CD14-positive monocyte (primary cell): ENCODE results near the gene IL1B. TPM values are rescaled to one million over a fixed set of nuclear protein-coding genes. Genes with fewer than 3 reads are reported as not detected.

Experiments
- DNase-seq, 3 donors: peaks; one replicate each; pipeline ENCODE4 v3.0.0-alpha.2; 2011 to 2022
- H2AFZ ChIP-seq: 2 replicates; pipeline ENCODE4 v1.6.0; 2012; ENCODE audit warnings: mild to moderate bottlenecking, low read depth, low read length, inconsistent platforms; ENCODE audit not compliant: insufficient read depth, poor library complexity, severe bottlenecking
- H3K27ac ChIP-seq, 2 donors: 1 replicate in 1 of 2; 2 replicates in 1 of 2; pipeline ENCODE4 v1.5.1; 2012 to 2013; ENCODE audit warnings: low read length in 2 of 2, control low read depth in 1 of 2, inconsistent platforms in 1 of 2, low read depth in 1 of 2, mild to moderate bottlenecking in 1 of 2
- H3K27me3 ChIP-seq, 2 donors: one replicate each; pipeline versions ENCODE4 v1.6.0 to v1.6.1; 2011 to 2013; ENCODE audit warnings: low read length in 2 of 2; ENCODE audit not compliant: control insufficient read depth in 2 of 2, insufficient read depth in 2 of 2
- H3K36me3 ChIP-seq, 2 donors: replicated peaks in 1 of 2; 1 replicate in 1 of 2; 2 replicates in 1 of 2; pipeline versions ENCODE4 v1.5.1 to v1.6.1; 2012 to 2013; ENCODE audit warnings: low read length in 2 of 2, control low read depth in 1 of 2, inconsistent platforms in 1 of 2, mild to moderate bottlenecking in 1 of 2; ENCODE audit not compliant: insufficient read depth in 2 of 2, control insufficient read depth in 1 of 2
- H3K4me1 ChIP-seq, 2 donors: 1 replicate in 1 of 2; 2 replicates in 1 of 2; pipeline versions ENCODE4 v1.5.1 to v1.6.1; 2012 to 2013; ENCODE audit warnings: low read length in 2 of 2, control low read depth in 1 of 2, inconsistent platforms in 1 of 2, mild to moderate bottlenecking in 1 of 2, moderate library complexity in 1 of 2; ENCODE audit not compliant: insufficient read depth in 2 of 2, control insufficient read depth in 1 of 2
- H3K4me2 ChIP-seq: replicated peaks from 2 replicates; pipeline ENCODE3; 2012; ENCODE audit warnings: low read length, moderate library complexity, mild to moderate bottlenecking; ENCODE audit not compliant: poor library complexity, severe bottlenecking; ENCODE audit errors: extremely low read depth
- H3K4me3 ChIP-seq, 3 experiments: fragments of 200-600 bp in 1 of 3; sonication (generic) in 1 of 3; replicated peaks in 1 of 3; 1 replicate in 2 of 3; 2 replicates in 1 of 3; pipeline ENCODE4 v1.5.1; 2011 to 2013; ENCODE audit warnings: low read length in 3 of 3, mild to moderate bottlenecking in 3 of 3, control low read depth in 2 of 3, low read depth in 2 of 3, inconsistent platforms in 1 of 3, moderate library complexity in 1 of 3
- H3K79me2 ChIP-seq: 2 replicates; pipeline ENCODE4 v1.6.0; 2012; ENCODE audit warnings: mild to moderate bottlenecking, control low read depth, inconsistent platforms, low read length, moderate library complexity; ENCODE audit not compliant: insufficient read depth
- H3K9ac ChIP-seq: 2 replicates; pipeline ENCODE4 v1.6.0; 2017; ENCODE audit warnings: low read length, mild to moderate bottlenecking; ENCODE audit not compliant: insufficient read depth, poor library complexity, severe bottlenecking
- H3K9me3 ChIP-seq, 2 donors: replicated peaks in 1 of 2; 1 replicate in 1 of 2; 2 replicates in 1 of 2; pipeline versions ENCODE4 v1.5.1 to v1.6.1; 2012 to 2013; ENCODE audit warnings: low read length in 2 of 2, control low read depth in 1 of 2; ENCODE audit not compliant: control insufficient read depth in 1 of 2, insufficient read depth in 1 of 2
- H4K20me1 ChIP-seq: 2 replicates; pipeline ENCODE4 v1.6.0; 2012; ENCODE audit warnings: mild to moderate bottlenecking, low read length, control low read depth, moderate library complexity; ENCODE audit not compliant: insufficient read depth
- H3K27ac Mint-ChIP-seq, 7 donors: one replicate each; pipeline ENCODE4 v1.8.0; 2020; ENCODE audit warnings: mild to moderate bottlenecking in 7 of 7, mixed read lengths in 7 of 7, moderate library complexity in 6 of 7, inconsistent platforms in 2 of 7
- H3K27me3 Mint-ChIP-seq, 3 donors: one replicate each; pipeline ENCODE4 v1.8.0; 2021 to 2022; ENCODE audit warnings: low read depth in 3 of 3, mild to moderate bottlenecking in 3 of 3, mixed read lengths in 3 of 3, moderate library complexity in 3 of 3, inconsistent platforms in 1 of 3
- H3K36me3 Mint-ChIP-seq, 2 donors: one replicate each; pipeline ENCODE4 v1.8.0; 2020; ENCODE audit warnings: mixed read lengths in 2 of 2, inconsistent platforms in 1 of 2, mild to moderate bottlenecking in 1 of 2
- H3K4me1 Mint-ChIP-seq: one replicate; pipeline ENCODE4 v1.8.0; 2020; ENCODE audit warnings: mild to moderate bottlenecking, mixed read lengths
- H3K4me3 Mint-ChIP-seq, 2 donors: one replicate each; pipeline ENCODE4 v1.8.0; 2020; ENCODE audit warnings: mild to moderate bottlenecking in 2 of 2, mixed read lengths in 2 of 2, moderate library complexity in 1 of 2
- H3K9me3 Mint-ChIP-seq, 7 donors: one replicate each; pipeline ENCODE4 v1.8.0; 2020 to 2022; ENCODE audit warnings: mixed read lengths in 7 of 7, mild to moderate bottlenecking in 6 of 7, moderate library complexity in 6 of 7, inconsistent platforms in 2 of 7
- CTCF ChIP-seq: fragments of 200-600 bp; IDR thresholded peaks from one replicate; pipeline ENCODE4 v1.8.0; 2022; ENCODE audit warnings: antibody characterized with exemption, mild to moderate bottlenecking
- WGBS: methylation state at CpG from one replicate; pipeline ENCODE4 v1.1.5; 2013; ENCODE audit warnings: missing lambda C conversion rate; ENCODE audit not compliant: insufficient coverage; 5-methylcytosine and 5-hydroxymethylcytosine counted together
- intact Hi-C, 2 donors: fragments of 100-400 bp; cut with micrococcal nuclease; formaldehyde crosslinking; loops; one replicate each; pipeline versions ENCODE4 v1.15.0 to v1.15.1; 2023
- polyA plus RNA-seq, 3 donors: library from polyadenylated mRNA; depleted of rRNA in 1 of 3; unstranded in 2 of 3; stranded (reverse) in 1 of 3; fragments of 300-500 nt in 2 of 3; fragments of >200 nt in 1 of 3; fragmentation: Illumina TruSeq in 2 of 3; gene quantifications; 1 replicate in 2 of 3; 2 replicates in 1 of 3; pipeline ENCODE4 v1.2.3, GENCODE V29; 2012 to 2021

Gene IL1B
- polyA plus RNA-seq, 3 donors: 65.1 to 1,419 (median 114) TPM

- no peak overlapping the region for H3K4me3 ChIP-seq
- Mint-ChIP-seq H3K36me3 (peaks cover 0 to 2% of the 10 kb centered on the region in 2 donors), H3K27ac (peak overlapping the region; percentile 10 to 90 (median 63)), H3K27me3 (peaks cover 0 to 11% (median 2%) of the 10 kb centered on the region in 3 donors), H3K9me3 (peaks cover 0 to 4% (median 0%) of the 10 kb centered on the region in 7 donors), H3K4me3 (no peak overlapping the region), H3K4me1 (peaks cover 59% of the 10 kb centered on the region)
- peak in 2 of 3 donors; percentile 44 to 61 for DNase-seq
- no peak overlapping the region for H3K9ac ChIP-seq
- no peak overlapping the region for H2AFZ ChIP-seq
- H3K79me2 ChIP-seq: no peaks in the 10 kb centered on the region
- peaks cover 52 to 77% of the 10 kb centered on the region in 2 donors for H3K4me1 ChIP-seq
- H3K27me3 ChIP-seq: no peaks in the 10 kb centered on the region
- H4K20me1 ChIP-seq: no peaks in the 10 kb centered on the region
- H3K4me2 ChIP-seq: peak overlapping the region; percentile 7
- TF ChIP-seq CTCF: no peak
- WGBS: 33% methylated on average over 1 of the region's 3 CpGs
- peak overlapping the region in 1 of 2 donors; percentile 47 for H3K27ac ChIP-seq
- intact Hi-C loops: no loop called here
- H3K9me3 ChIP-seq: no peaks in the 10 kb centered on the region
- no peaks in the 10 kb centered on the region for H3K36me3 ChIP-seq
Measured at GRCh38 chr2:112787294-112787693, 49.3 kb downstream of the IL1B start.

- intact Hi-C loops: no loop called here
- peaks cover 45 to 65% of the 10 kb centered on the region in 2 donors for H3K4me1 ChIP-seq
- 0% methylated on average over 1 of the region's 13 CpGs for WGBS
Measured at GRCh38 chr2:112784199-112785189, 52.1 kb downstream of the IL1B start, which contains the start of gene IL1A. Gene IL1A, minus strand, starts transcription at chr2:112784493. Its CDS starts 723 bp downstream, at chr2:112783770.

More at GRCh38 chr2:112784199-112785189, 52.1 kb downstream of the IL1B start, which contains the start of gene IL1A:
- Mint-ChIP-seq H3K36me3 (peaks cover 2% of the 10 kb centered on the region in 2 donors), H3K27me3 (peaks cover 0 to 9% (median 0%) of the 10 kb centered on the region in 3 donors), H3K27ac (peak within 1 kb of the TSS; percentile 88 to 96 (median 90)), H3K4me1 (peaks cover 51% of the 10 kb centered on the region), H3K9me3 (peaks cover 0 to 4% (median 0%) of the 10 kb centered on the region in 7 donors), H3K4me3 (peak within 1 kb of the TSS; percentile 54 to 80)
- H3K9ac ChIP-seq: no peak within 1 kb of the TSS
- peak within 1 kb of the TSS; percentile 53 for H3K4me2 ChIP-seq
- H3K79me2 ChIP-seq: no peaks in the 10 kb centered on the region
- peak within 1 kb of the TSS in 2 of 3 experiments; percentile 1 to 46 for H3K4me3 ChIP-seq
- no peaks in the 10 kb centered on the region for H3K36me3 ChIP-seq
- no peak for TF ChIP-seq CTCF
- H3K9me3 ChIP-seq: no peaks in the 10 kb centered on the region
- H4K20me1 ChIP-seq: no peaks in the 10 kb centered on the region
- no peak within 1 kb of the TSS for H2AFZ ChIP-seq
- DNase-seq: peak; percentile 82 to 93 (median 92)
- peak within 1 kb of the TSS; percentile 23 to 73 for H3K27ac ChIP-seq
- no peaks in the 10 kb centered on the region for H3K27me3 ChIP-seq
